IMR-90 (cell line): ENCODE measurements around the gene KLHL29. TPM values are rescaled to one million over a fixed set of nuclear protein-coding genes. Genes with fewer than 3 reads are reported as not detected.

Experiments used
- ATAC-seq: fragments of 200-7000 bp; cut with Tn5 transposase; 2 replicates; pipeline ENCODE4 v1.9.1; 2020; ENCODE audit warnings: low read depth, mild to moderate bottlenecking, moderate library complexity
- BruUV-seq: library from RNA; stranded (reverse); fragments of 400-500 nt; replicated peaks from 2 replicates; lab custom pipeline; 2021; lab: Mats Ljungman, UMichigan
- CTCF ChIA-PET: fragments of 300-600 bp; formaldehyde crosslinking; extraction: SDS; loops from one replicate; lab custom pipeline; 2021; ENCODE audit warnings: antibody characterized with exemption; lab: Yijun Ruan, JAX
- POLR2A ChIA-PET: fragments of 300-600 bp; sonication (Branson Sonifier 250); formaldehyde crosslinking; loops from one replicate; lab custom pipeline; 2022; ENCODE audit warnings: antibody characterized with exemption; ENCODE audit not compliant: unreplicated experiment; lab: Charles Lee
- DNase-seq: peaks from one replicate; pipeline ENCODE4 v3.0.0; 2013
- H2AFZ ChIP-seq: replicated peaks from 2 replicates; pipeline ENCODE3; 2013; ENCODE audit warnings: low read length, mild to moderate bottlenecking; ENCODE audit not compliant: poor library complexity
- H2AK5ac ChIP-seq: 2 replicates; pipeline ENCODE4 v1.6.1; 2013; ENCODE audit warnings: low read depth, low read length, inconsistent platforms
- H2AK9ac ChIP-seq: replicated peaks from 2 replicates; pipeline ENCODE3; 2013; ENCODE audit warnings: mild to moderate bottlenecking, low read depth, low read length, moderate library complexity; ENCODE audit not compliant: poor library complexity
- H2BK120ac ChIP-seq: 2 replicates; pipeline ENCODE4 v1.6.1; 2013; ENCODE audit warnings: low read depth, low read length, inconsistent platforms
- H2BK15ac ChIP-seq: 3 replicates; pipeline ENCODE4 v1.6.1; 2013; ENCODE audit warnings: low read depth, low read length, inconsistent platforms
- H2BK20ac ChIP-seq: 2 replicates; pipeline ENCODE4 v1.6.1; 2013; ENCODE audit warnings: low read depth, mild to moderate bottlenecking, inconsistent platforms, low read length, moderate library complexity
- H2BK5ac ChIP-seq: 2 replicates; pipeline ENCODE4 v1.6.1; 2013; ENCODE audit warnings: mild to moderate bottlenecking, low read depth, low read length, inconsistent platforms; ENCODE audit not compliant: poor library complexity, severe bottlenecking
- H3K14ac ChIP-seq: replicated peaks from 2 replicates; pipeline ENCODE4 v1.6.1; 2013; ENCODE audit warnings: low read depth, low read length, inconsistent platforms
- H3K18ac ChIP-seq: 2 replicates; pipeline ENCODE4 v1.6.1; 2013; ENCODE audit warnings: low read depth, low read length, control low read depth
- H3K23ac ChIP-seq: 2 replicates; pipeline ENCODE4 v1.6.1; 2013; ENCODE audit warnings: low read depth, low read length, inconsistent platforms
- H3K27ac ChIP-seq: 2 replicates; pipeline ENCODE4 v1.5.1; 2013; ENCODE audit warnings: mild to moderate bottlenecking, control low read depth, low read length; ENCODE audit not compliant: insufficient read depth
- H3K27me3 ChIP-seq: 2 replicates; pipeline ENCODE4 v1.6.1; 2013; ENCODE audit warnings: low read length; ENCODE audit not compliant: control insufficient read depth, insufficient read depth
- H3K36me3 ChIP-seq: 2 replicates; pipeline ENCODE4 v1.6.1; 2013; ENCODE audit warnings: low read length, mixed read lengths; ENCODE audit not compliant: control insufficient read depth, insufficient read depth
- H3K4ac ChIP-seq: 2 replicates; pipeline ENCODE4 v1.6.1; 2013; ENCODE audit warnings: low read depth, low read length, inconsistent platforms
- H3K4me1 ChIP-seq: 2 replicates; pipeline ENCODE4 v1.6.1; 2013; ENCODE audit warnings: low read length, mixed read lengths; ENCODE audit not compliant: control insufficient read depth, insufficient read depth
- H3K4me2 ChIP-seq: 2 replicates; pipeline ENCODE4 v1.6.1; 2013; ENCODE audit warnings: low read depth, mild to moderate bottlenecking, control low read depth, low read length, moderate library complexity
- H3K4me3 ChIP-seq: 2 replicates; pipeline ENCODE4 v1.5.1; 2013; ENCODE audit warnings: low read depth, mild to moderate bottlenecking, control low read depth, low read length, moderate library complexity; ENCODE audit not compliant: insufficient read depth
- H3K56ac ChIP-seq: 2 replicates; pipeline ENCODE4 v1.6.1; 2013; ENCODE audit warnings: low read length, inconsistent platforms; ENCODE audit not compliant: insufficient read depth; ENCODE audit errors: extremely low read depth
- H3K79me1 ChIP-seq, 2 experiments: 2 replicates each; pipeline ENCODE4 v1.6.1; 2013; ENCODE audit warnings: low read length in 2 of 2, inconsistent platforms in 1 of 2, low read depth in 1 of 2
- H3K9ac ChIP-seq: 2 replicates; pipeline ENCODE4 v1.6.1; 2013; ENCODE audit warnings: low read depth, low read length, control low read depth
- H3K9me1 ChIP-seq: 2 replicates; pipeline ENCODE4 v1.6.1; 2013; ENCODE audit warnings: low read length, inconsistent platforms; ENCODE audit not compliant: insufficient read depth
- H3K9me3 ChIP-seq: 2 replicates; pipeline ENCODE4 v1.6.1; 2013; ENCODE audit warnings: low read length; ENCODE audit not compliant: control insufficient read depth, insufficient read depth
- H4K20me1 ChIP-seq: 2 replicates; pipeline ENCODE4 v1.6.1; 2013; ENCODE audit warnings: low read length, inconsistent platforms; ENCODE audit not compliant: insufficient read depth
- H4K5ac ChIP-seq: 2 replicates; pipeline ENCODE4 v1.6.1; 2013; ENCODE audit warnings: mild to moderate bottlenecking, low read depth, low read length, control low read depth
- H4K8ac ChIP-seq, 2 experiments: 2 replicates each; pipeline ENCODE4 v1.6.1; 2013; ENCODE audit warnings: low read depth in 2 of 2, low read length in 2 of 2, control low read depth in 1 of 2, inconsistent platforms in 1 of 2
- H4K91ac ChIP-seq: 2 replicates; pipeline ENCODE4 v1.6.1; 2013; ENCODE audit warnings: low read depth, low read length, inconsistent platforms; ENCODE audit not compliant: insufficient read depth
- CEBPB ChIP-seq: IDR thresholded peaks from 2 replicates; pipeline ENCODE4 v1.6.1; 2012; ENCODE audit warnings: low read depth, low read length, improper control_type of control experiment
- MAFK ChIP-seq: IDR thresholded peaks from 2 replicates; pipeline ENCODE4 v1.6.1; 2012; ENCODE audit warnings: low read depth, low read length, improper control_type of control experiment
- dilution Hi-C: fragments of 300-500 bp; cut with HindIII; formaldehyde crosslinking; loops from one replicate; pipeline ENCODE4 v1.14.3; 2018; ENCODE audit warnings: low sequenced_read_pairs; ENCODE audit not compliant: unreplicated experiment
- in situ Hi-C: fragments of 300-500 bp; cut with MboI; formaldehyde crosslinking; loops from 3 replicates; pipeline ENCODE4 v1.14.3; 2019; ENCODE audit warnings: low sequenced_read_pairs, inconsistent platforms, mixed read lengths
- intact Hi-C: fragments of 100-400 bp; cut with micrococcal nuclease; formaldehyde crosslinking; loops from 2 replicates; pipeline ENCODE4 v1.10.0; 2022
- polyA plus RNA-seq, 3 experiments: library from polyadenylated mRNA; depleted of rRNA; stranded (reverse); fragments of >200 nt; gene quantifications; 2 replicates each; pipeline ENCODE4 v1.2.3, GENCODE V29; 2012; ENCODE audit warnings: low replicate concordance in 1 of 3
- total RNA-seq: library from RNA; depleted of rRNA; stranded (reverse); fragments of >200 nt; gene quantifications from 2 replicates; pipeline ENCODE4 v1.2.3, GENCODE V29; 2012

KLHL29 gene
- total and polyA plus RNA-seq, 2 of the 4 experiments (the other 2 are of a cell fraction) = 2.0 to 8.0 TPM

- dilution Hi-C loops (no loop called here), in situ Hi-C loops (no loop called here), intact Hi-C loops (no loop called here)
- ChIA-PET CTCF (interaction anchor here (0.7 kb wide), 1 partner anchor 34 kb away, joined by 3 read pairs; no protein-coding TSS in a partner anchor), POLR2A (no interaction called here)
- H2AK9ac ChIP-seq = no peak overlapping the region
- no peak overlapping the region for H2BK15ac ChIP-seq
- DNase-seq (no peak), ATAC-seq (no peak)
- no peak overlapping the region for H3K27ac ChIP-seq
- no peaks in the 10 kb centered on the region for H3K9me3 ChIP-seq
- TF ChIP-seq MAFK = no peak
- TF ChIP-seq CEBPB = no peak
- H3K23ac ChIP-seq = no peak overlapping the region
- peaks cover 15% of the 10 kb centered on the region for H3K4me1 ChIP-seq
- no peak overlapping the region for H2BK20ac ChIP-seq
- no peak overlapping the region for H2AK5ac ChIP-seq
- peaks cover 7% of the 10 kb centered on the region; the same call in 1 of the 2 replicates for H3K9me1 ChIP-seq
- H4K91ac ChIP-seq = no peak overlapping the region
- no peak overlapping the region for H4K5ac ChIP-seq
- no peaks in the 10 kb centered on the region for H3K27me3 ChIP-seq
- no peak overlapping the region for H3K9ac ChIP-seq
- 0 out of 2 replicates have a peak, but pooled peaks cover 1% of the 10 kb centered on the region for H3K36me3 ChIP-seq
- peaks cover 9 to 15% of the 10 kb centered on the region in 2 experiments; a peak in 3 of 4 replicates for H3K79me1 ChIP-seq
- H3K4ac ChIP-seq = no peak overlapping the region
- H3K56ac ChIP-seq = no peak overlapping the region
- BruUV-seq = no TSS peak
- no peak overlapping the region for H2BK120ac ChIP-seq
- H3K14ac ChIP-seq = 0 out of 2 replicates have a peak overlapping the region, but pooled peaks have one; percentile 17
- no peak overlapping the region for H3K4me2 ChIP-seq
- H4K8ac ChIP-seq = no peak overlapping the region
- H2BK5ac ChIP-seq = no peak overlapping the region
- no peak overlapping the region for H2AFZ ChIP-seq
- peaks cover 9% of the 10 kb centered on the region; the same call in 1 of the 2 replicates for H4K20me1 ChIP-seq
- no peak overlapping the region for H3K4me3 ChIP-seq
- H3K18ac ChIP-seq = no peak overlapping the region
These were observed 64.4 kb downstream of the KLHL29 start for GRCh38 chr2:23449413-23449812.
